HepG2 (cell line): ENCODE results near the gene TSACC. TPM values are rescaled to one million over a fixed set of nuclear protein-coding genes. Genes with fewer than 3 reads are reported as not detected.
A peak's percentile ranks its signal among the peaks of the same experiment; 100 is the strongest.

ENCODE experiments used
- ARID5B ChIP-seq: IDR thresholded peaks from 2 replicates; pipeline ENCODE4 v1.4.0; 2020; ENCODE audit warnings: mild to moderate bottlenecking, missing genetic modification reagents
- BHLHE40 ChIP-seq: IDR thresholded peaks from 2 replicates; pipeline ENCODE4 v1.6.1; 2011; ENCODE audit warnings: low read length, improper control_type of control experiment
- GABPA ChIP-seq, 2 experiments: IDR thresholded peaks; 2 replicates each; pipeline ENCODE4 v1.6.1; 2011 to 2016; ENCODE audit warnings: low read depth in 2 of 2, low read length in 1 of 2, missing biosample characterization in 1 of 2, missing genetic modification characterization in 1 of 2
- HOXA3 ChIP-seq: sonication (generic); formaldehyde crosslinking; IDR thresholded peaks from 2 replicates; pipeline ENCODE4 v1.5.0; 2020; ENCODE audit warnings: missing genetic modification reagents
- KDM3A ChIP-seq: IDR thresholded peaks from 2 replicates; pipeline ENCODE4 v1.6.1; 2018; ENCODE audit warnings: low read depth, missing compliant biosample characterization
- MAFK ChIP-seq, 2 experiments: IDR thresholded peaks in 1 of 2; conservative IDR thresholded peaks in 1 of 2; 2 replicates each; pipeline ENCODE4 v1.6.1; 2011; ENCODE audit warnings: improper control_type of control experiment in 2 of 2, low read length in 2 of 2
- MEIS1 ChIP-seq: sonication (generic); formaldehyde crosslinking; IDR thresholded peaks from 2 replicates; pipeline ENCODE4 v1.9.0; 2021; ENCODE audit warnings: mild to moderate bottlenecking, missing genetic modification reagents, moderate library complexity, borderline replicate concordance
- SAP130 ChIP-seq: IDR thresholded peaks from 2 replicates; pipeline ENCODE4 v1.6.1; 2016; ENCODE audit warnings: low read depth
- SRY ChIP-seq: sonication (generic); formaldehyde crosslinking; IDR thresholded peaks from 2 replicates; pipeline ENCODE4 v1.8.0; 2022; ENCODE audit warnings: mild to moderate bottlenecking, missing genetic modification reagents
- YEATS2 ChIP-seq: sonication (generic); formaldehyde crosslinking; IDR thresholded peaks from 2 replicates; pipeline ENCODE4 v1.4.0; 2020; ENCODE audit warnings: missing genetic modification reagents, borderline replicate concordance
- ZNF501 ChIP-seq: sonication (generic); formaldehyde crosslinking; IDR thresholded peaks from 2 replicates; pipeline ENCODE4 v1.5.1; 2020; ENCODE audit warnings: mild to moderate bottlenecking, moderate library complexity, missing genetic modification reagents
- ZNF556 ChIP-seq: sonication (generic); formaldehyde crosslinking; IDR thresholded peaks from 2 replicates; pipeline ENCODE4 v1.4.0; 2020; ENCODE audit warnings: mild to moderate bottlenecking, missing genetic modification reagents, borderline replicate concordance
- polyA plus RNA-seq, 8 experiments: library from polyadenylated mRNA; depleted of rRNA in 3 of 8; stranded (reverse) in 7 of 8; unstranded in 1 of 8; fragments of >200 nt; fragmentation: Illumina TruSeq in 4 of 8; extraction: Trizol in 4 of 8; gene quantifications; 2 replicates each; pipeline versions ENCODE4 v1.2.1 to v1.2.3, GENCODE V29; 2011 to 2016; ENCODE audit warnings: low read depth in 4 of 8, missing spikeins in 1 of 8, mixed read lengths in 1 of 8; ENCODE audit not compliant: insufficient read depth in 1 of 8
- total RNA-seq, 5 experiments: library from RNA; depleted of rRNA; stranded (reverse); fragments of >200 nt; fragmentation: Illumina TruSeq; extraction: Trizol; gene quantifications; 2 replicates each; pipeline ENCODE4 v1.2.3, GENCODE V29; 2016; ENCODE audit warnings: low read depth in 1 of 5
- TF ChIP-seq, protein P1 (sequence below): sonication (generic); formaldehyde crosslinking; IDR thresholded peaks from 2 replicates; pipeline ENCODE4 v1.4.0; 2020; ENCODE audit warnings: missing genetic modification reagents
- TF ChIP-seq, protein P2 (sequence below): sonication (generic); formaldehyde crosslinking; IDR thresholded peaks from 2 replicates; pipeline ENCODE4 v1.5.0; 2020; ENCODE audit warnings: mild to moderate bottlenecking, missing genetic modification reagents, borderline replicate concordance
- TF ChIP-seq, protein P3 (sequence below): IDR thresholded peaks from 2 replicates; pipeline ENCODE4 v1.6.1; 2016; ENCODE audit warnings: missing biosample characterization, missing genetic modification reagents, low read depth

The TSACC gene
- total and polyA plus RNA-seq, 2 of the 13 experiments (the other 11 are each of a cell fraction or from before 2014, with no cell fraction given) = 1.5 to 2.6 TPM

- TF ChIP-seq GABPA (IDR thresholded peaks at IDR 0.05; ENCODE audit: low read depth, low read length) (no peak), GABPA (CRISPR knock-in tag; IDR thresholded peaks at IDR 0.05; ENCODE audit: low read depth) (peak; percentile 50; the same call in 1 of the 2 replicates), KDM3A (CRISPR knock-in tag) (no peak), MEIS1 (CRISPR knock-in tag) (0 out of 2 replicates have a peak, but pooled peaks have one; percentile 23), ZNF556 (peak; percentile 52; the same call in 1 of the 2 replicates), BHLHE40 (peak; percentile 34; the same call in 1 of the 2 replicates), ARID5B (CRISPR knock-in tag) (0 out of 2 replicates have a peak, but pooled peaks have one; percentile 10), ZNF501 (peak; percentile 37; the same call in 1 of the 2 replicates), MAFK (conservative IDR thresholded peaks at IDR 0.05 in 1 of 2, IDR thresholded peaks at IDR 0.05 in 1 of 2; ENCODE audit: low read length in 2 of 2) (peak in 1 of 2 experiments; percentile 30; a peak in 1 of 4 replicates), HOXA3 (CRISPR knock-in tag) (peak; percentile 59), SRY (CRISPR knock-in tag) (no peak), YEATS2 (peak; percentile 82; the same call in 1 of the 2 replicates), SAP130 (peak; percentile 96)
- TF ChIP-seq, protein P1, sequence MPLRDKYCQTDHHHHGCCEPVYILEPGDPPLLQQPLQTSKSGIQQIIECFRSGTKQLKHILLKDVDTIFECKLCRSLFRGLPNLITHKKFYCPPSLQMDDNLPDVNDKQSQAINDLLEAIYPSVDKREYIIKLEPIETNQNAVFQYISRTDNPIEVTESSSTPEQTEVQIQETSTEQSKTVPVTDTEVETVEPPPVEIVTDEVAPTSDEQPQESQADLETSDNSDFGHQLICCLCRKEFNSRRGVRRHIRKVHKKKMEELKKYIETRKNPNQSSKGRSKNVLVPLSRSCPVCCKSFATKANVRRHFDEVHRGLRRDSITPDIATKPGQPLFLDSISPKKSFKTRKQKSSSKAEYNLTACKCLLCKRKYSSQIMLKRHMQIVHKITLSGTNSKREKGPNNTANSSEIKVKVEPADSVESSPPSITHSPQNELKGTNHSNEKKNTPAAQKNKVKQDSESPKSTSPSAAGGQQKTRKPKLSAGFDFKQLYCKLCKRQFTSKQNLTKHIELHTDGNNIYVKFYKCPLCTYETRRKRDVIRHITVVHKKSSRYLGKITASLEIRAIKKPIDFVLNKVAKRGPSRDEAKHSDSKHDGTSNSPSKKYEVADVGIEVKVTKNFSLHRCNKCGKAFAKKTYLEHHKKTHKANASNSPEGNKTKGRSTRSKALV (CRISPR knock-in tag) = 0 out of 2 replicates have a peak, but pooled peaks have one; percentile 26
- TF ChIP-seq, protein P2, sequence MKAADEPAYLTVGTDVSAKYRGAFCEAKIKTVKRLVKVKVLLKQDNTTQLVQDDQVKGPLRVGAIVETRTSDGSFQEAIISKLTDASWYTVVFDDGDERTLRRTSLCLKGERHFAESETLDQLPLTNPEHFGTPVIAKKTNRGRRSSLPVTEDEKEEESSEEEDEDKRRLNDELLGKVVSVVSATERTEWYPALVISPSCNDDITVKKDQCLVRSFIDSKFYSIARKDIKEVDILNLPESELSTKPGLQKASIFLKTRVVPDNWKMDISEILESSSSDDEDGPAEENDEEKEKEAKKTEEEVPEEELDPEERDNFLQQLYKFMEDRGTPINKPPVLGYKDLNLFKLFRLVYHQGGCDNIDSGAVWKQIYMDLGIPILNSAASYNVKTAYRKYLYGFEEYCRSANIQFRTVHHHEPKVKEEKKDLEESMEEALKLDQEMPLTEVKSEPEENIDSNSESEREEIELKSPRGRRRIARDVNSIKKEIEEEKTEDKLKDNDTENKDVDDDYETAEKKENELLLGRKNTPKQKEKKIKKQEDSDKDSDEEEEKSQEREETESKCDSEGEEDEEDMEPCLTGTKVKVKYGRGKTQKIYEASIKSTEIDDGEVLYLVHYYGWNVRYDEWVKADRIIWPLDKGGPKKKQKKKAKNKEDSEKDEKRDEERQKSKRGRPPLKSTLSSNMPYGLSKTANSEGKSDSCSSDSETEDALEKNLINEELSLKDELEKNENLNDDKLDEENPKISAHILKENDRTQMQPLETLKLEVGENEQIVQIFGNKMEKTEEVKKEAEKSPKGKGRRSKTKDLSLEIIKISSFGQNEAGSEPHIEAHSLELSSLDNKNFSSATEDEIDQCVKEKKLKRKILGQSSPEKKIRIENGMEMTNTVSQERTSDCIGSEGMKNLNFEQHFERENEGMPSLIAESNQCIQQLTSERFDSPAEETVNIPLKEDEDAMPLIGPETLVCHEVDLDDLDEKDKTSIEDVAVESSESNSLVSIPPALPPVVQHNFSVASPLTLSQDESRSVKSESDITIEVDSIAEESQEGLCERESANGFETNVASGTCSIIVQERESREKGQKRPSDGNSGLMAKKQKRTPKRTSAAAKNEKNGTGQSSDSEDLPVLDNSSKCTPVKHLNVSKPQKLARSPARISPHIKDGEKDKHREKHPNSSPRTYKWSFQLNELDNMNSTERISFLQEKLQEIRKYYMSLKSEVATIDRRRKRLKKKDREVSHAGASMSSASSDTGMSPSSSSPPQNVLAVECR (CRISPR knock-in tag) = peak; percentile 67; the same call in 1 of the 2 replicates
- TF ChIP-seq, protein P3, sequence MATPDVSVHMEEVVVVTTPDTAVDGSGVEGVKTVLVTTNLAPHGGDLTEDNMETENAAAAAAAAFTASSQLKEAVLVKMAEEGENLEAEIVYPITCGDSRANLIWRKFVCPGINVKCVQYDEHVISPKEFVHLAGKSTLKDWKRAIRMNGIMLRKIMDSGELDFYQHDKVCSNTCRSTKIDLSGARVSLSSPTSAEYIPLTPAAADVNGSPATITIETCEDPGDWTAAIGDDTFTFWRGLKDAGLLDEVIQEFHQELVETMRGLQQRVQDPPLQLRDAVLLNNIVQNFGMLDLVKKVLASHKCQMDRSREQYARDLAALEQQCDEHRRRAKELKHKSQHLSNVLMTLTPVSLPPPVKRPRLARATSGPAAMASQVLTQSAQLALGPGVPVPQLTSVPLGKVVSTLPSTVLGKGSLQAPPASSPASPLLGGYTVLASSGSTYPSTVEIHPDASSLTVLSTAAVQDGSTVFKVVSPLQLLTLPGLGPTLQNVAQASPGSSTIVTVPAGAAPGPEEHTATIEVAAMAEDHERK (CRISPR knock-in tag) = no peak
Observed at GRCh38 chr1:156295391-156295947, 42.9 kb upstream of the TSACC start, which contains the start of gene GLMP (continued).
